Epithelial cell of proximal tubule (primary cell): ENCODE measurements around the gene INTS6. TPM values are rescaled to one million over a fixed set of nuclear protein-coding genes. Genes with fewer than 3 reads are reported as not detected.

Source experiments
- DNase-seq: peaks from one replicate; pipeline ENCODE4 v3.0.0-alpha.2; 2011; ENCODE audit warnings: low read depth
- H3K4me3 ChIP-seq: 2 replicates; pipeline ENCODE4 v1.5.1; 2011; ENCODE audit warnings: low read depth, mild to moderate bottlenecking, low read length
- CTCF ChIP-seq: conservative IDR thresholded peaks from 2 replicates; pipeline ENCODE4 v1.5.1; 2012; ENCODE audit warnings: low read depth, mild to moderate bottlenecking, low read length
- total RNA-seq: library from RNA; depleted of rRNA; stranded (reverse); fragments of >200 nt; gene quantifications from 2 replicates; pipeline ENCODE4 v1.2.3, GENCODE V29; 2015

The INTS6 gene
- total RNA-seq, 1 donor from 2014 or later = 30.2 TPM

GRCh38 chr13:51331354-51331861 lies 121.4 kb downstream of the INTS6 start:
- H3K4me3 ChIP-seq = no peak overlapping the region
- DNase-seq = no peak
- TF ChIP-seq CTCF = no peak

DNA sequence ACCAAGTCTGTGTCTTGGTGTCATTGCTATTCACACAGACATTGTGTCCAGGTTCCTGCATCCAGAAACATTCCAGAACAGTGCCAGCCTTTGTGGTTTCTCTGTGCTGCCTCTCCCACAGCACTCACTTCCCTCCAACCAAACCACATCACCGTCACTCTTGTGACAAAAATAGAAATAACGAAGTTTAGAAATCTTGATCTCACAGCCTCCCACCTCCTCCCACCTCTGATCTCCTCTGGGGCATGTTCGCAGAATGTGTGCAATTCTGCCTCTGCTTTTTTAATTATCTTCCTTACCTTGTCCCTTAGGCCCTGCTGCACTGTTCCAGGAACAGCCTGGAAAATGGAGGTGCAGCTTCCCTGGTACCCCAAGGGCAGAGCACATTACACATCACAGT lies 122.0 kb downstream of the INTS6 start:
- no peak for TF ChIP-seq CTCF
- DNase-seq = no peak
- no peak overlapping the region for H3K4me3 ChIP-seq

- no peak for DNase-seq
- no peak overlapping the region for H3K4me3 ChIP-seq
- TF ChIP-seq CTCF = no peak
Observed at GRCh38 chr13:51329606-51330005, 123.2 kb downstream of the INTS6 start.

- TF ChIP-seq CTCF = no peak
- H3K4me3 ChIP-seq = no peak overlapping the region
- DNase-seq = no peak
Observed at GRCh38 chr13:51328488-51328887, 124.3 kb downstream of the INTS6 start.

DNA sequence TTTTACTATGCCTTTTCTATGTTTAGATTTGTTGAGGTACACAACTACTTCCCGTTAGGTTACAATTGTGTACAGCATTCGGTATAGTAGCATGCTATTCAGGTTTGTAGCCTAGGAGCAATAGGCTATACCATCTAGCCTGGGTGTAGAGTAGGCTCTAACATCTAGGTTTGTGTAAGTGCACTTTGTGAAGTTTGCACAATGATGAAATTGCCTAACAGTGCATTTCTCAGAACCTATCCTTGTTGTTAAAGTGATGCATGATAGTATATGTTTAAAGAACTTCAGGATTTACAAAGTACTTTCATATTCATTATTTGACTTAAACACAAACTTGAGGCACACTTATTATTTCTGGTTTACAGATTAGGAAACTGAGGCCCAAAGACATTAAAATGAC lies 124.9 kb downstream of the INTS6 start:
- H3K4me3 ChIP-seq = no peak overlapping the region
- no peak for TF ChIP-seq CTCF
- DNase-seq = no peak

DNA sequence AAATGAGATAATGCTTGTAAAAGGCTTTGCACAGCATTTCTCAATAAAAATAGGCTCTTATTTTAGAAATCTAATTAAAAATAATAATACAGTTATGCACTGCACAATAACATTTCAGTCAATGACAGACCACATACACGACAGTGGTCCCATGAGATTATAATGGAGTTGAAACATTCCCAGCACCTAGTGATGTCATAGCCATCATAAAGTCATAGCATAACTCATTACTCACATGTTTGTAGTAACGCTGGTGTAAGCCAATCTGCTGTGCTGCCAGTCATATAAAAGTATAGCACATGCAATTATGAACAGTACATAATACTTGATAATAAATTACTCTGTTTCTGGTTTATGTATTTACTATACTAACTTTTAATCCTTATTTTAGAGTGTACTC lies 126.1 kb downstream of the INTS6 start:
- DNase-seq = no peak

DNA sequence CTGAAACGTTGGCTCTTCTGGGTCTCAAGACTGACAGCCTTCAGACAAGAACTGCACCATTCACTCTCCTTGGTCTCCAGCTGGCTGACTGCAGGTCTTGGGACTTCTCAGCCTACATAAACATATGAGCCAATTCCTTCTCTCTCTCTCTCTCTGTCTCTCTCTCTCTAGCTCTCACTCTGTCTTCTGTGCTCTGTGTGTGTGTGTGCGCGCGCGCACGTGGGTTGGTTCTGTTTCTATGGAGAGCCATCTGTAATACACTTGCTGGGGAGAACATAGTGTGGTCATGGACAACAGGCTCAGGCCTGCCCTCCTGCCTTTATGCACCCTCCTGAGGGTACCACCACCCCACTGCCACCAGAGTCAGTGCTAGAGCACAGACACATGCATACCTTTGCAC lies 127.0 kb downstream of the INTS6 start:
- H3K4me3 ChIP-seq = no peak overlapping the region
- no peak for DNase-seq
- no peak for TF ChIP-seq CTCF

More for the DNA sequence above, 126.1 kb downstream of the INTS6 start:
- no peak for TF ChIP-seq CTCF
- H3K4me3 ChIP-seq = no peak overlapping the region
